Activated CD4-positive, CD25-positive, alpha-beta regulatory T cell treated with anti-CD3 and anti-CD28 coated beads, Interleukin-2, amount 50 U/mL, for 24 hours (primary cell): ENCODE data around the gene CA12.

Source experiments
- ATAC-seq, 2 donors: fragments of 150-1000 bp; cut with Tn5 transposase; one replicate each; pipeline ENCODE4 v1.10.0; 2021; ENCODE audit warnings: mild to moderate bottlenecking in 1 of 2, moderate library complexity in 1 of 2

Gene CA12

DNA sequence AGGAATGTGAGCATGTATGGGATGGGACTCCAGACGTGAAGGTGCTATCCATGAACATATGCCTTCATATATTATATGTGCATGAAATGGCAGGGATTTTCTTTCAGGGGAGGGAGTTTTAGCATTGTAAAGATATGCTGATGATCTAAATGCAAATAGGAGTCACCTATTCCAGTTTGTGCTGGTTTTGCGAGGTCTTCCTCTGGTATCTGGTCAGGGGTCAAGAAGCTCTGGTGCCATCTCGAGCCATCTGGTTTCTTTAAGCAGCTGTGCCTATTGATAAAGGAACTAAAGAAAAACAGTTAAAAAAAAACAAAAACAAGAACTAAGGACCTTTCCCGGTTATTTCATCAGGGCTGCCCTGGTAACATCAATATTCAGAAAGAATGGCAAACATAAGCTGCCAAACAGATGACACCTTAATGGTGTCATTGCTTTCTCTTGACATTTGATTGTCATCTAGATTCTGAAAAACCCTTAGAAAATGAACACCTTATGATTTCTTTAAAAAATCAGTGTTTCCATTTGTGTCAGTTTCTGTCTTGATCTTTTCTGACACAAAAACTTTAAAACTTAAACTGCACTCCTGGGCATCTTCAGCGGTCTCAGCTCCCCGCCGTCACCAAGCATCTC lies 81.6 kb downstream of the CA12 start:
- no peak for ATAC-seq

DNA sequence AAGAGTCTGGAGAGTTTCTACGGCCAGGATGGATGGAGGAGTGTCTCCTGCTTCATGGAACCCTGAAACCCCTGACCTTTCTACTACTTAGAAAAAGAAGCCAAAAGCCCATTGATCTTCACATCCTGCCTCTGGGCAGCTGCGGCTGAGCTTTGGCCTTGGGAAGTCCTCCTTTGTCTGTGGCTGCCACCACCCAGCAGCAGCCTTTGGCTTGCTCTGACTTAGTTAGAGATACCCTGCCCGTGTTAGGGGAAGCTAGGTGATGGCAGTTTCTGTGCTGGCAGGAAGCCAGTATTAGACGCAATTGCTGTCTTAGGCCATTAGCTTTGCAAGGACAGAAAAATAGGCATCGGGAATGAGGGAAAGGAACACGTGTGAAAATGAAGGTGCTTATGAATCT lies 85.5 kb downstream of the CA12 start:
- ATAC-seq, result no peak

DNA sequence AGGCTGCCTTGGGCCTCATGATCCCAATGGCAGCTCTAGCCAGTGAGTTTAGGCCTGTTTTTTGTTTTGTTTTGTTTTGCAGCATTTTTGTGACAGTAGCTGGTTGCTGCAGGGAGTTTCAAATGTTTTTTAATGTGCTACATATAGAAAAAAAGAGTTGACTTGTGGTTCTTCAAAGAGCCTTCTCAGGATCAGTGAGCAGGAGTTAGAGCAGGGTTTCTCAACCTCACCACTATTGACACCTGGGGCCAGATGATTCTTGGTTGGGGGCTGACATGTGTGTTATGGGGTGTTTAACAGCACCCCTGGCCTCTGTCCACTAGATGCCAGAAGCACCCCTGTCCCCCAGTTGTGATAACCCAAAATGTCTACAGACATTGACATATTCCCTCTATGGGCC lies 86.3 kb downstream of the CA12 start:
- no peak for ATAC-seq

DNA sequence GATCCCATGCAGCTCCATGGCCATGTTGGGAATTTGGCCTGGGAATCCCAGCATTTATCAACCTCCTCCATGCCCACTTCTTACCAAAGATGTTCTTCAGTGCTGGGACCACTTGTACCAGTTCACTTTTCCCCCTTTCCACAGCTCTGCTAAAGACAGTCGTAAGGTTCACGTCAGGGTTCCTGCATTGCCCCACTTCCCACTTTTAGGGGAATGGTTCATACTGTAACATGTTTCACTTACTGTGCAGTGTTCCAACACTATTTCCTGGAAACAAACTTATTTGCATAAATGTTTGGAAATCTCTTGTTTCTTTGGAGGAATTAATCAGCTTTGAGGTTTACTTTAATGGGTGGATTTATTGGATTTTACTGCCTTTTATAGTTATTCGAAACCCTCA lies 87.3 kb downstream of the CA12 start:
- ATAC-seq, result no peak

DNA sequence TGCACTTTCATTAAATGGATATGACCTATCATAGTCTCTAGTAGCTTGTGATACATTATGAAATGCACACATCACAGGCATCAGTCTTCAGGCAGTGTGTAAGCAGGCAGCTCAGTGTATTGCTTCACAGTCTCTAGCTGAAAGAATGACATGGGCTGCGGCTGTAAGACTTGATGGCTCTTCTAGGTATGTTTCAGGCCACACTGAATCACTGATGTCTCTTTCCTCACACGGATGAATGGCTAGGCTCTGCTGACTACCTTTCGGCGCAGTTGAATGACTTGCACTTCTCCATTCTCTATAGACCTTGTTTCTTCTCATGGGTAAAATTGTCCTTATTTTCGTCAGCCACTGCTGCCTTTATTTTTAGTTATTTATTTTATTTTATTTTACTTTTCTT lies 88.9 kb downstream of the CA12 start:
- ATAC-seq, result no peak

DNA sequence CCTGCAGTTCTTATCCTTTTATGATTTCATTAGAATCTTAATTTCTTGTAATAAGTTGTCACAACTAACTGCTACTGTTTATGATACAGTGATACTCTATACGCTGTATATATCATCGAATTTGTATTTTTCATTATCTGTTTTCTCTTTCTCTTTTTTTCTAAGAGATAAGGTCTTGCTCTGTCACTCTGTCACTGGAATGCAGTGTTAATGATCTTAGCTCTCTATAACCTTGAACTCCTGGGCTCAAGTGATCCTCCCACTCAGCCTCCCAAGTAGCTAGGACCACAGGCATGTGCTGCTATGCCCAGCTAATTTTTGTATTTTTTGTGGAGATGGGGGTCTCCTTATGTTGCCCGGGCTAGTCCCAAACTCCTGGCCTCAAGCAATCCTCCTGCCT lies 89.4 kb downstream of the CA12 start:
- ATAC-seq, result no peak

DNA sequence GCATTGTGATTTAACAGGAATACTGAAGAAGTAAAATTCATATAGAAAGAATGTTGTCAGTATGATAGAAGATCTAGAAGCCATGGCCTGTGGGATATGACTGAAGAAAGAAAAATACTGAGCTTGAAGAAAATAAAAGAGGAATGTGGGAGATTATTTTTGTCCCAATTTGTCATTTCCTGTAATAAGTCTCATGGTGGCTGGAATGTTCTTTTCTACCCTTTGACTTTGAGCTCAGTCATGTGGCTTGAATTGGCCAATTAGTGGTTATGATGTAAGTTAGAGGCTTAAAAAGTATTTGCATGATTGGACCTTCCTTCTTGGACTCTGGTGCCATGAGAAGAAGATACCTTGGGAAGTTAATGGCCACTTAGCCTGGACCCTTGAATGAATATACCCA lies 90.1 kb downstream of the CA12 start:
- no peak for ATAC-seq

DNA sequence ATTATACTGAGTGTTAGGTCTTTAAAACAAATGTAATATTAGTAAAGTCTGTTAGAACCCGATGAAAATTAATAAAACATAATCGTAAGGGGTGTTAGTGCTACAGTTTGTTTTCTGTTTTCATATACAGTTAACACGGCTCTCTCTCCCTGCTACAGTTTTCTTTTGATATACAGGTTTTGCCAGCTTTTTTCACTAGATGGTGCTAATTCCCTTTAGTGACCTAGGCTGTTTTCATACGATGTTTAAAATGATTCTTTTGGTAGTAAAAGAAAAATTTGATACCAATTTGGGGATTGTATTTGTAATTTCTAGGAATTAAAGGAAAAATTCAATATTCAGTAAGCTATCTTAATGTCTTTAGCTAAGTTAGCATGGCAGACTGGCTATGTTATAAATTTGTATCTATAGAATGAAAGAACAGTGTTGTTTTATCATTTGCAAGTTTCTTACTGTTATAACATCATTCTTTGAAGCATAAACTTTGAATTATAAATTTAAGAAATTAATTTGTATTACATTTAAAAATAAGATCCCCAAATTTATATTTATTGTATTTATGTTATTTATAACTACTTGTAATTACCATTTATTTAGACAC lies 92.8 kb downstream of the CA12 start:
- no peak for ATAC-seq

DNA sequence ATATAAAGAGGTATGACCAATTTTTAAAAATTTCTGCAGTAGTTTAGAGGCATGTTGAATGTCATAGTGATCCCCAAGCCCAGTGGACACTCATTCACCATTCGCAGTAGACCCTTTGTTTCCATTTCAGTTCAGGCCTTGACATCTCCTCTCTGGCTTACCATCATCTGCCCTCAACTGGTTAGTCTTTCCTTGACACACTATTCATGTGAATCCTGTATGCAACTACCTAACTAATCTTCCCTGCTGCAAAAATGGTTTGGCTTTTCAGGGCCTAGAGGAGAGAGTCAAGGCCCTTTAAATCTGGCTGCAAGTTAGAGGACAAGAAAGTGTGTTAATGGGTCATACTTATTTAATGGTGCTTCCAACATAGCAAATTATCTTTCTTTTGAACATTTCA lies 93.3 kb downstream of the CA12 start:
- ATAC-seq, result no peak

DNA sequence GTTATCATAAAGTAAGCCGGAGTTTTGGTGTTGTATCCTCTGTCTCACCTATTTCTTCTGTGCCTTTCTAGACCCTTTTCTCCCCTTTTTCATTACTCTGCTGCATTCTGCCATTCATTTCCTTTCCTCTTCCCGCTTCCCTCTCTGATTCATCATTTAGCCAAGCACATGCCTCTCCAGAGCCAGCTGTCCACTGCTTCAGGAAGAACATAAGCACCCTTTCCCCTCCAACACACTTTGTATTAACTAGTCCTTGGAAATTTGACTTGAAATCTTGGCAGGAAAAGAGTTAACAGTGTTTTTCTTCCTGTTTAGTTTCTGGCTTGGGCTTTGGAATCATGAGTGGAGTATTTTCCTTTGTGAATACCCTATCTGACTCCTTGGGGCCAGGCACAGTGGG lies 94.5 kb downstream of the CA12 start:
- ATAC-seq, result no peak

DNA sequence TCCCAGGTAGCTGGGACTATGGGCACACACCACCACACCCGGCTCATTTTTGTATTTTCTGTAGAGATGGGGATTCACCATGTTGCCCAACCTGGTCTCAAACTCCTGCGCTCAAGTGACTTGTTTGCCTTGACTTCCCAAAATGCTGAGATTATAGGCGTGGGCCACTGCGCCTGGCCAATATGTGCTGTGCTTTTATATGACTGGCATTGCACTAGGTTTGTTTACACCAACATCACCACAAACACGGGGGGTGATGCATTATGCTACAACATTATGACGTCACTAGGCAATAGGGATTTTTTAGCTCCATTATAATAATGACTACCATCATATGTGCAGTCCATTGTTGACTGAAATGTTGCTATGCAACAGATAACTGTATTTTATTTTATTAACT lies 97.3 kb downstream of the CA12 start:
- peak in 1 of 2 donors; percentile 30 for ATAC-seq

DNA sequence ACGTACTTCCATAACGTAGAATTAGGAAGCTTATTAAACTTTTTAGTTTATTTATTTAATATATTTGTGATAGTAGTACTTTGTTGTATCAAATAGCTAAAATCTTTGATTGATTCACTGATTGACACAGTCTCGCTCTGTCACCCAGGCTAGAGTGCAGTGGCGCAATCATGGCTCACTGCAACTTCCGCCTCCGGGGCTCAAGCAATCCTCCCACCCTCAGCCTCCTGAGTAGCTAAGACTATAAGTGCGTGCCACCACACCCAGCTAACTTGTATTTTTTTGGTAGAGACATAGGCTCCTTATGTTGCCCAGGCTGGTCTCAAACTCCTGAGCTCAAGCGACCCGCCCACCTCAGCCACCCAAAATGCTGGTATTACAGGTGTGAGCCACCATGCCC lies 98.5 kb downstream of the CA12 start:
- ATAC-seq, result no peak

DNA sequence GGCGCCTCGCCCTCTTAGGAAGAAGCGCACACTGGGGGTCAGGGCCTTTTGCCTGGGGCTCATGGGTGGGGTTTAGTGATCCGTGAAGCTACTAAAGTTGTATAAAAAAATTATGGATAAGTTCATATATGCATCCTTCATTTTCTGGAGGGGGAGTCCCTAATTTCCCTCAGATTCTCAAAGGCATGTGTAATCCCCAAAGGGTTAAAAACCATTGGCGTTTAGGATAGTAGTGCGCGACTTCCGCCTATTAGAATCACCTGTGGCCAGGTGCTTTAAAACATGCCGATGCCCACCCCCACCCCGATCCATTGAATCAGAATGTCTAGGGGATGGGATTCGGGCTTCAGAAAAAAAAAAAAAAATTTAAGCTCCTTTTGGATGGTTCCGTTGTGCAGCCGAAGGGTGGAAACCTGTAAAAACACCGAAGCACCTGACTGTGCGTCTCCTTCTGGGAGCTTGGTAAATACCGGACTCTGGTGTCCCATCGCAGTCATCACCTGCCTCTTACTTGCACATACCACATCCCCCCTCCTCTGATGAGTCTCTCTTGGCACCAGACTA lies 103.7 kb downstream of the CA12 start:
- no peak for ATAC-seq

DNA sequence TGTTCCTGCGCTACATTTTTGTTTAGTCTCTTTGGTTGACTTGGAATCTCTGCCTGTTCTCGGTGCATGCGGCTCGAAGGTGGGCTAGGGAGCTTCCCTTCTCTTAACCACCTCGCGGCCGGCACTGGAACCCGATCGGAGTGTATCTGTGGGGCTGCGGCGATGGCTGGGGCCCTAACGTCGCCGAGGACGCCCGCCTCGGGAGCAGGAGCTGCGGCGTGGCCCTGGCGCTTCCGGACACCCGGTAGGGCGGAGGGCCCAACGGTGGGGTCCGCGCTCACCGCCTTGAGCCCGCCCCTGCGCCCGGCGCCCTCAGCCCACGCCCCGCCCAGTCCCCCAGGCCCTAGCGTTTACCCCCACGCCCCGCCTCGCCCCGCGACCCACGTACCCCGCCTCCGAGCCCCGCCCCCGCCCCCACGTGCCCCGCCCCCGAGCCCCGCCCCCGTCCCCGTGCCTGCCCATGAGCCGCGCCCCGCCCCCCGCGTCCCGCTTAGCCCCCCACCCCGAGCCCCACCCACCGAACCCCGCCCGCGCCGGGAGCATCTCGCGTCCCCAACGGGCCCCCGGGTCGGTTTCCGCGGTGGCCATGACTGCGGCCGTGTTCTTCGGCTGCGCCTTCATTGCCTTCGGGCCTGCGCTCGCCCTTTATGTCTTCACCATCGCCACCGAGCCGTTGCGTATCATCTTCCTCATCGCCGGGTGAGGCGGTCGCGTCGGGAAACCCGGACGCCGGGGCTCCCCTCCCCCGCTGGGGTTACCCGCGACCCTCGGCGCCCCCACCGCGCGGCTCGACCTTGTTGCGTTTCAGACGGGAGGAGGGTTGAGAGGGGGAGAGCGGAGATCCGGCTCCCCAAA lies 104.4 kb downstream of the CA12 start, which contains the start of gene APH1B:
Gene APH1B, plus strand, starts transcription at position 568 of the 855 bp plus-strand sequence. Its CDS starts 19 bp downstream, at position 587.
- ATAC-seq, result peak; percentile 83 to 88

DNA sequence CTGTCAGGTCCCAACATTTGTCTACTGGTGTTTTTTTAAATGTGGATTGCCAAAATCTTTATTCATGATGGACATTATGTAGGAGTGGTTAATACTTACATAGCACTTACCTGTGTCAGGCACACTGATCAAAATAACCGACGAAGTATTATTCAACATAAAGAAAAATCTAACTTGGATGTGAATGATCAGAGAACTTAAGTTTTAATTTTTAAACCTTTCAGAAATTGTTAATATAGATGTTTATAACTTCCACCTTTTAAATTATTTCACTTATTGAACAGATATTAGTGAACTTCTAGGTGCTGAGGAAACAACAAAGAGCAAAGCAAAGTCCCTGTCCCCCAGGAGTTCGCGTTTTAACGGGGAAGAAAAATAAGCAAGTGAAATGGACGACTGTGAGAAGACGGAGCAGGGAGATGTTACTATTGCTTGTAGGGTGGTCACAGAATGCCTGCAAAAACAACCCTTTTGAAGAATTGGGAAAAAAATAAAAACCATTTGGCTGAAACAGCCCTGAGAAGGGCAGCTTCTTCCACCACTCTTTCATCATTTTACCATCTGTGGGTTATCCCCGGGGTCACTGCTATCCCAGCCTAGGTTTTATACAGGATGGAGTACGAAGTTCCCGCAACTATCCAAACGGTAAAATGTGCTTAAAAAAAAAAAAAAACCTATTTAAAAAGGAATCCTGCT lies 105.2 kb downstream of the CA12 start:
- ATAC-seq, result no peak

DNA sequence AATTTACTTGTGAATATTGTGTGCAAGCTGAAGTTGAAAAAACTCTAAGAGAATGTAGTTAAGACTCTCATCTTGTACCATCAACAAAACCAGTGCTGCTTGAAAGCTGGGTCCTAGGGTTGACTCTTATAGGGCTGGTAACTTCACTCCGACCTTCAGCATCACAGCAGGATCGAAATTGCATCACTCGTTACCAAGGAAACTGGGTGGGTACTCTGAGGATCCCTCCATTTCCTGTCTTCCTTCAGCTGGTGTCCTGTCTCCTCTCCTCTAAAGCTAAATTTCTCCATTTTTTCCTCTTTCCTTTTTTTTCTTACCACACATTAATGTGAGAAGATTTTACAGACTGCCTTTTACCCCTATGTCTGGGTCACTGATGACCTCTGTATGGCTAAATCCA lies 107.2 kb downstream of the CA12 start:
- no peak for ATAC-seq
